ENCODE data around the gene TIPRL.

GRCh38 chr1:168225476-168226190, 46.9 kb downstream of the TIPRL start, which contains the start of gene SFT2D2:
- TF ChIP-seq SUZ12 (IDR thresholded peaks at IDR 0.05; ENCODE audit: extremely low read depth, insufficient read depth, insufficient read length), result no peak
- no peak for TF ChIP-seq YY1 (IDR thresholded peaks at IDR 0.05; ENCODE audit: insufficient read depth, insufficient read length)
- no peak for TF ChIP-seq ZNF274 (IDR thresholded peaks at IDR 0.05; ENCODE audit: low read depth, low read length)

All from NT2/D1 (cell line).